MM.1S (cell line): Measurements from ENCODE around the gene TBL1X.

Experiments
- DNase-seq: peaks from one replicate; pipeline ENCODE4 v3.0.0-alpha.2; 2015
- H2AFZ ChIP-seq: fragments of 300-600 bp; sonication (generic); 2 replicates; pipeline ENCODE4 v1.6.0; 2016; ENCODE audit warnings: antibody characterized with exemption, low read length
- H3F3A ChIP-seq: fragments of 300-600 bp; sonication (generic); 2 replicates; pipeline ENCODE4 v1.6.1; 2016; ENCODE audit warnings: mild to moderate bottlenecking, antibody characterized with exemption, low read length, moderate library complexity, mixed read lengths; ENCODE audit not compliant: insufficient read depth
- H3K27ac ChIP-seq: fragments of 300-600 bp; sonication (generic); 2 replicates; pipeline ENCODE4 v1.5.1; 2016; ENCODE audit warnings: mild to moderate bottlenecking, low read length
- H3K27me3 ChIP-seq: fragments of 300-600 bp; sonication (generic); replicated peaks from 2 replicates; pipeline ENCODE4 v1.6.0; 2016; ENCODE audit warnings: low read length; ENCODE audit not compliant: insufficient read depth
- H3K36me3 ChIP-seq: fragments of 300-600 bp; sonication (generic); replicated peaks from 2 replicates; pipeline ENCODE4 v1.6.1; 2016; ENCODE audit warnings: mild to moderate bottlenecking, low read length, mixed read lengths; ENCODE audit not compliant: insufficient read depth
- H3K4me1 ChIP-seq: fragments of 300-600 bp; sonication (generic); 2 replicates; pipeline ENCODE4 v1.6.1; 2016; ENCODE audit warnings: low read length, mixed read lengths
- H3K4me2 ChIP-seq: fragments of 300-600 bp; sonication (generic); 2 replicates; pipeline ENCODE4 v1.6.0; 2016; ENCODE audit warnings: low read depth, low read length
- H3K4me3 ChIP-seq: fragments of 300-600 bp; sonication (generic); 2 replicates; pipeline ENCODE4 v1.5.1; 2016; ENCODE audit warnings: low read length, mixed read lengths
- H3K79me2 ChIP-seq: fragments of 300-600 bp; sonication (generic); 2 replicates; pipeline ENCODE4 v1.6.1; 2016; ENCODE audit warnings: mixed run types, low read length, mixed read lengths
- H3K9ac ChIP-seq: fragments of 300-600 bp; sonication (generic); 2 replicates; pipeline ENCODE4 v1.6.1; 2016; ENCODE audit warnings: low read length, mixed read lengths
- H3K9me2 ChIP-seq: fragments of 300-600 bp; sonication (generic); replicated peaks from 2 replicates; pipeline ENCODE4 v1.6.1; 2016; ENCODE audit warnings: mild to moderate bottlenecking, low read length, mixed read lengths; ENCODE audit not compliant: insufficient read depth
- H3K9me3 ChIP-seq: fragments of 300-600 bp; sonication (generic); replicated peaks from 2 replicates; pipeline ENCODE4 v1.6.1; 2016; ENCODE audit warnings: mild to moderate bottlenecking, low read length, mixed read lengths; ENCODE audit not compliant: insufficient read depth
- H4K20me1 ChIP-seq: fragments of 300-600 bp; sonication (generic); 2 replicates; pipeline ENCODE4 v1.6.1; 2016; ENCODE audit warnings: mild to moderate bottlenecking, low read length, moderate library complexity, mixed read lengths; ENCODE audit not compliant: insufficient read depth
- EZH2 ChIP-seq: fragments of 300-600 bp; sonication (generic); optimal IDR thresholded peaks from 2 replicates; pipeline ENCODE3; 2017; ENCODE audit warnings: low read depth, mild to moderate bottlenecking, antibody characterized with exemption, low read length, mixed read lengths
- EZH2phosphoT487 ChIP-seq: fragments of 300-600 bp; sonication (generic); IDR thresholded peaks from 2 replicates; pipeline ENCODE4 v1.6.1; 2018; ENCODE audit warnings: antibody characterized with exemption, low read length
- TF ChIP-seq, protein P1 (sequence below): fragments of 300-600 bp; sonication (generic); IDR thresholded peaks from 2 replicates; pipeline ENCODE4 v1.5.1; 2016; ENCODE audit warnings: antibody characterized with exemption, low read length, mixed read lengths

Gene TBL1X

DNA sequence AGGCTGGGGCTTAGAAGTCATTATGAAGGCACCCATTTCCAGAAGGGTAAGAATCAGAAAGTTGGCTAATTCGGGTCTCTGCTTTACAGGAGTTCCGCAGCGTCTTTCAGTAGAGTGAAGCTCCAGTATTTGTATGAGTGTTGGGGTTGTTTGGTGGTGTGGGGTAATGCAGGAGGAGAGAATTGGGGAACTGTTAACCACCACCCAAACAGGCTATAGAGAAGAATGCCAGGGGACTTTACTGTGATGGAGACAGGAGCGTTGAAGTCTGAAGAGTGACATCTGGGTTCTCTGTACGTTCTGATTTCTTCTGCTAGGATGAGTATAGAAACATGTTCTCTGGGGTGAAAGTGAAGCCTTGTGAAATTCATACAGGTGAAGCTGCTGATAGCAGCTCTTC lies 96.3 kb downstream of the TBL1X start:
- Histone ChIP-seq H3K4me1 (no peaks in the 10 kb centered on the region), H3K9me3 (no peaks in the 10 kb centered on the region)

DNA sequence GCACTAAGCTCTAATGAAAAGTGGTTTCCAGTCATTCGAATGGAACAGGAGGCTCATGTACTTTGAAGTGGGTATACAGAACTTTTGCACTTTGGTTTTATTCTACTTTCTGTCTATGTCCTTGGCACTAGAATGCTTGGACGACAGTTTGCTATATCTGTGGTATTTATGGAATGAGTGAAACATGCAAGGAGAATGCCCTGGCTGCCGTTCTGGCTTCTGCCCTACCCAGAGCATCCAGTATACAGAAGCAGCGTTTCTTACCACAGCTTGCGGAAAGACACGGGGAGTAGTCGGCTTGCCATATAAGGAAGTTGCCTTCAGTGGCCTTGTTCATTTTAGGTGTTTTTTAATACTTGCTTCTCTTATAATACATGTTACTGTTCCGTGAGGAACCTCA lies 98.0 kb downstream of the TBL1X start:
- Histone ChIP-seq H3K4me1 (no peaks in the 10 kb centered on the region), H3K9ac (no peak overlapping the region), H3K27ac (no peak overlapping the region), H3K9me2 (no peaks in the 10 kb centered on the region), H3K4me3 (no peak overlapping the region), H3K4me2 (no peak overlapping the region), H3K79me2 (peaks cover 83% of the 10 kb centered on the region), H3F3A (no peaks in the 10 kb centered on the region), H3K36me3 (no peaks in the 10 kb centered on the region), H3K9me3 (no peaks in the 10 kb centered on the region), H4K20me1 (no peaks in the 10 kb centered on the region), H3K27me3 (no peaks in the 10 kb centered on the region), H2AFZ (no peak overlapping the region)
- TF ChIP-seq EZH2phosphoT487 (no peak), EZH2 (no peak)
- TF ChIP-seq, protein P1, sequence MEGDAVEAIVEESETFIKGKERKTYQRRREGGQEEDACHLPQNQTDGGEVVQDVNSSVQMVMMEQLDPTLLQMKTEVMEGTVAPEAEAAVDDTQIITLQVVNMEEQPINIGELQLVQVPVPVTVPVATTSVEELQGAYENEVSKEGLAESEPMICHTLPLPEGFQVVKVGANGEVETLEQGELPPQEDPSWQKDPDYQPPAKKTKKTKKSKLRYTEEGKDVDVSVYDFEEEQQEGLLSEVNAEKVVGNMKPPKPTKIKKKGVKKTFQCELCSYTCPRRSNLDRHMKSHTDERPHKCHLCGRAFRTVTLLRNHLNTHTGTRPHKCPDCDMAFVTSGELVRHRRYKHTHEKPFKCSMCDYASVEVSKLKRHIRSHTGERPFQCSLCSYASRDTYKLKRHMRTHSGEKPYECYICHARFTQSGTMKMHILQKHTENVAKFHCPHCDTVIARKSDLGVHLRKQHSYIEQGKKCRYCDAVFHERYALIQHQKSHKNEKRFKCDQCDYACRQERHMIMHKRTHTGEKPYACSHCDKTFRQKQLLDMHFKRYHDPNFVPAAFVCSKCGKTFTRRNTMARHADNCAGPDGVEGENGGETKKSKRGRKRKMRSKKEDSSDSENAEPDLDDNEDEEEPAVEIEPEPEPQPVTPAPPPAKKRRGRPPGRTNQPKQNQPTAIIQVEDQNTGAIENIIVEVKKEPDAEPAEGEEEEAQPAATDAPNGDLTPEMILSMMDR, result no peak
- DNase-seq, result no peak

More for the DNA sequence above, 96.3 kb downstream of the TBL1X start:
- DNase-seq, result no peak
- Histone ChIP-seq H3K4me3 (no peak overlapping the region), H3K27me3 (no peaks in the 10 kb centered on the region), H4K20me1 (no peaks in the 10 kb centered on the region), H3K9ac (no peak overlapping the region), H3K4me2 (no peak overlapping the region), H2AFZ (no peak overlapping the region), H3K9me2 (no peaks in the 10 kb centered on the region), H3K27ac (no peak overlapping the region), H3K79me2 (peaks cover 83% of the 10 kb centered on the region), H3K36me3 (no peaks in the 10 kb centered on the region), H3F3A (no peaks in the 10 kb centered on the region)
- TF ChIP-seq EZH2phosphoT487 (no peak), EZH2 (no peak)
- TF ChIP-seq, protein P1, result no peak

DNA sequence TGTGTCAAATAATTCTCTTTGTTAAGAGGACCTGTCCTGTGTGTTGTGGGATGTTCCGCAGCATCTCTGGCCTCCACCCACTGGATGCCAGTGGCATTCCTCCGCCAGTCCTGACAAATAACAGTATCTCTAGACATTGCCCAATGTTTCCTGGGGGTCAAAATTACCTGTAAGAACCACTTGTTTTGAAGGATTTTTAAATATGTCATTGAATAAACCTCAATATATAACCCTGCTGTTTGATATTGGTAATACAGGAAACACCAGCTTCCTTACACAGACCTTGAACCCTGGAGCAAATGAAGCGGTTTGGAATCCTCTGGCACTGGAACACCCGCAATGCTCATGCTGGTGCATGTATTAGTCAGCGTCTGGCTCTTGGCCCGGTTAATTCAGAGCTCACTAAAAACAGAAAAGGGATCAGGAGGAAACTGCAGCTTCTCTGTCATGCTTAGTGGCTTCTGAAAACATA lies 101.3 kb downstream of the TBL1X start:
- H4K20me1 ChIP-seq, result no peaks in the 10 kb centered on the region
- no peak overlapping the region for H3K27ac ChIP-seq
- H3F3A ChIP-seq, result no peaks in the 10 kb centered on the region
- no peaks in the 10 kb centered on the region for H3K4me1 ChIP-seq
- H3K4me3 ChIP-seq, result no peak overlapping the region
- H3K79me2 ChIP-seq, result peaks cover 64% of the 10 kb centered on the region
- no peak overlapping the region for H2AFZ ChIP-seq
- H3K9ac ChIP-seq, result no peak overlapping the region
- H3K4me2 ChIP-seq, result no peak overlapping the region
- no peaks in the 10 kb centered on the region for H3K27me3 ChIP-seq
- TF ChIP-seq EZH2, result no peak
- TF ChIP-seq, protein P1, result no peak
- TF ChIP-seq EZH2phosphoT487, result no peak
- no peak for DNase-seq
- no peaks in the 10 kb centered on the region for H3K9me2 ChIP-seq
- H3K9me3 ChIP-seq, result no peaks in the 10 kb centered on the region
- no peaks in the 10 kb centered on the region for H3K36me3 ChIP-seq
